GM12801 (cell line): ENCODE data around the gene RAB6A.

Source experiments
- TF ChIP-seq, protein P1 (sequence below): IDR thresholded peaks from one replicate; pipeline ENCODE4 v1.5.1; 2011; ENCODE audit warnings: control low read depth; ENCODE audit not compliant: insufficient read length; ENCODE audit errors: extremely low read depth

Gene RAB6A

DNA sequence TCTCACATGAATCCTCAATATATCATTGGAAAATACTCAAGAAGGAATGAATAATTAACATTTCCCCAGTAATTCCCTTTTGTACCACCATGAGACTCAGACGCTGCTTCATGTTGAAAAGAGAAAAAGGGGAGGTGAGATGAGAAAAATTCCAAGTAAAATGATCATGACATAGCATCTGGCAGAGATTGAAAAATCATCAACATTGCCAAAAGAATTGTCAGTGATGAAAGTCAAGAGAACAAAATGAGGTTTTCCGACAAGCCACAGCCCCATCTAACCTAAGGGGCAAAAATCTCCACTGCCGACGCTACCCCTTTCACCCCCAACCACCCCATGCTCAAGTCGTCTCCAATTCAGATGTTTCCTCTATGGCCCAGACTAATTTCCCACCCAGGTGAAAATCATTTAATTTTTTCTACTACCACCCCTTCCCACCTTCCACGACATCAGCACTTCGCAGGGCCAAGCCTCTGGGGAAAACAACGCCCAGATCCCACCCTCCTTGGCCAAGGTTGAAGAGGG is 1.2 kb downstream of the RAB6A start:
- TF ChIP-seq, protein P1, sequence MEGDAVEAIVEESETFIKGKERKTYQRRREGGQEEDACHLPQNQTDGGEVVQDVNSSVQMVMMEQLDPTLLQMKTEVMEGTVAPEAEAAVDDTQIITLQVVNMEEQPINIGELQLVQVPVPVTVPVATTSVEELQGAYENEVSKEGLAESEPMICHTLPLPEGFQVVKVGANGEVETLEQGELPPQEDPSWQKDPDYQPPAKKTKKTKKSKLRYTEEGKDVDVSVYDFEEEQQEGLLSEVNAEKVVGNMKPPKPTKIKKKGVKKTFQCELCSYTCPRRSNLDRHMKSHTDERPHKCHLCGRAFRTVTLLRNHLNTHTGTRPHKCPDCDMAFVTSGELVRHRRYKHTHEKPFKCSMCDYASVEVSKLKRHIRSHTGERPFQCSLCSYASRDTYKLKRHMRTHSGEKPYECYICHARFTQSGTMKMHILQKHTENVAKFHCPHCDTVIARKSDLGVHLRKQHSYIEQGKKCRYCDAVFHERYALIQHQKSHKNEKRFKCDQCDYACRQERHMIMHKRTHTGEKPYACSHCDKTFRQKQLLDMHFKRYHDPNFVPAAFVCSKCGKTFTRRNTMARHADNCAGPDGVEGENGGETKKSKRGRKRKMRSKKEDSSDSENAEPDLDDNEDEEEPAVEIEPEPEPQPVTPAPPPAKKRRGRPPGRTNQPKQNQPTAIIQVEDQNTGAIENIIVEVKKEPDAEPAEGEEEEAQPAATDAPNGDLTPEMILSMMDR: no peak

DNA sequence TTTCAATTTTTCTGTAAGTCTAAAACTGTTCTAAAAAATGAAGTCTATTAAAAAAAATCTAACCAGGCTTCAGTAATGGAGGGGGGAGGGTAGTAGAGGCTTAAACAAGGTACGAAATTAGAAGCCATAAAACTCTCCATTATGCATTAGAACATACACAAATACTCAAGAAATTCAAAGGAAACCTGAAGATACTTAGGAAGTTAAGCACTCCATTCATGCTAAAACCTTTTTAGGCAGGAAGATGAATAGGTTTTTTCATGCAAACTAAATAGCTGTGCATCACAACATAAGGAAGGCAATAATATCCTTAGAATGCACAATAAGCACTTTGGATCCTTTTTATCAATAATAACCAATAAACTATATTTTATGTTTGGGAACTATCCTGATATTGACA is 2.4 kb downstream of the RAB6A start:
- TF ChIP-seq, protein P1: no peak

DNA sequence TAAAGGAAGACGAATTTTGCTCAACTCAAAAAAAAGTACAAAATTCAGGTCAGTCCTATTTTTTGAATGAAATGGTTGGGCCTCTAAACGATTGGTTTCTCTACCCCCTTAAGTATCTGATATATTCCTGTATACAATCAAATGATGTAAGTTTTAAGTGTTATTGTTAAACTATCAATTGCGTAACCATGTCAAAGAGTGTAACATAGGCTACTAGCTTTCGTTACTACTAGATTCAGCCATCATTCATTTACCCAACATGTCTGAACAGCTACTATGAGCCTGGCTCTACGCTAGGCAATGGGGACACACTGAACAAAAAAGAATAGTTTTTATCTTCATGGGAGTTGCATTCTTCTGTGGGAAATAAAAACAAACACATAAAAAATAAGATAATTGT is 3.3 kb downstream of the RAB6A start:
- TF ChIP-seq, protein P1: no peak

DNA sequence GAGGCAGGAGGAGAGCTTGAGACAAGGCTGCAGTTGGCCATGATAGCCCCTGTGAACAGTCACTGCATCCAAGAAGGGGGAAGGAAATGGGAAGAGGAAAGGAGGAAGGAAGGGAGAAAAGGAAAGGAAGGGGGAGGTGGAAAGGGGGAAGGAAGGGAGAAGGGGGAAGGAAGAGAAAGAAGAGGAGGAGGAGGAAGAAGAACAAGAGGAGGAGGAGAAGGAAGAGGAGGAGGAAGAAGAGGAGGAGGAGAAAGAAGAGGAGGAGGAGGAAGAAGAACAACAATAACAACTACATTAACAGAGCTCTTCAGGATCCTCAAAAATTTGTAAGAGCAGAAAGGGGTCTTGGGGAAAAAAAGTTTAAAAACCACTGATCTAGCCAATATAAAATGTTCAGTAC is 5.2 kb downstream of the RAB6A start:
- TF ChIP-seq, protein P1: no peak

DNA sequence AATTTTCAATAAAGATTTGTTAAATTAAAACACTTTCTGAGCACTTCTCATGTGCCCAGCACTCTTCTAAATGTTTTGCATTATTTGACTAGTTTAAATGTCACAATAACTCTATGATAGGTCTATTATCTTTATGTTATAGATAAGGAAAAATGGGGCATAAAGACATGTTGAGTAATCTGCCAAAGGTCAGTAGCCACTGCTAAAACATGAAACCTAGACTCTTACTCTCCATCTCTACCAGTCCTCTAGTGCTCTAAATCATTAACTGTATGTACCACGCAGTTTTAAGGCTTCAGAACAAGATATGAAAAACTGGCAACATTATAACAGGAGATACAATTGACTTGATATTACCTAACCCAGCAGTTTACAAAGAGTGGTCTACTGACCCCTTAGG is 6.9 kb downstream of the RAB6A start:
- TF ChIP-seq, protein P1: no peak

DNA sequence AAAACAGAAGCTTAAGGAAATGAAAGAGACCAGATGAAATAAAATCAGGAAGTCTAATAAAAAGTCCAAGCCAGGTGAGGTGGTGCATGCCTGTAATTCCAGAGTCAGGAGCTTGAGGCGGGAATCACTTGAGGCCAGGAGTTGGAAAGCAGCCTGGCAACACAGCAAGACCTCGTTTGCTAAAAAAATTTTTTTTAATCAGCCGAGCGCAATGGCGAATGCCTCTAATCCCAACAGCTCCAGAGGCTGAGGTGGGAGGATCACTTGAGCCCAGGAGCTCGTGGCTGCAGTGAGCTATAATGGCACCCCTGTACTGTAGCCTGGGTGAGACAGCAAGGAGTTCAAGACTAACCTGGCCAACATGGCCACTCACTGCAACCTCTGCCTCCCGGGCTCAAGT is 8.0 kb downstream of the RAB6A start:
- TF ChIP-seq, protein P1: no peak

DNA sequence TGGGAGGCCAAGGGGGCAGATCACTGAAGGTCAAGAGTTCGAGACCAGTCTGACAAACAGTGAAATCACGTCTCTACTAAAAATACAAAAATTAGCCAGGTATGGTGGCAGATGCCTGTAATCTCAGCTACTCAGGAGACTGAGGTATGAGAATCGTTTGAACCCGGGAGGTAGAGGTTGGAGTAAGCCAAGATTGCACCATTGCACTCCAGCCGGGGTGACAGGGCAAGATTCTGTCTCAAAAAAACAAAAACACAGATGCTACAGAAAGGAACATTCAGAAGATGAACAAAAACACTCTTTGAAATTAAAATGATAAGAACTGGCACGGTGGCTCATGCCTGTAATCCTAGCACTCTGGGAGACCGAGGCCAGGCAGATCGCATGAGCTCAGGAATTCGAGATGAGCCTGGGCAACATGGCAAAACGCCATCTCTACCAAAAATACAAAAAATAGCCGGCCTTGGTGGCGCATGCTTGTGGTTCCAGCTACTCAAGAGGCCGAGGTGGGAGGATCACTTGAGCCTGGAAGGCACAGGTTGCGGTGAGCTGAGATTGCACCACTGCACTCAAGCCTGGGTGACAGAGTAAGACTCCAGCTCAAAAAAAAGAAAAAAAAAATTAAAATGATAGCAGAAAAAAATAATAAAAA is 8.5 kb downstream of the RAB6A start:
- TF ChIP-seq, protein P1: no peak
